Lower leg skin (tissue), 3 donors: ENCODE data around the gene OGDH.

ENCODE experiments used
- CTCF ChIP-seq, 3 donors: fragments of 450-650 bp; IDR thresholded peaks; one replicate each; pipeline ENCODE4 v1.5.1; 2016; ENCODE audit warnings: antibody characterized with exemption in 3 of 3, mild to moderate bottlenecking in 3 of 3, moderate library complexity in 2 of 3
- POLR2A ChIP-seq, 2 donors: fragments of 450-650 bp; IDR thresholded peaks; one replicate each; pipeline ENCODE4 v1.6.1; 2016 to 2017; ENCODE audit warnings: antibody characterized with exemption in 2 of 2, mild to moderate bottlenecking in 1 of 2, moderate library complexity in 1 of 2

- no peak for TF ChIP-seq CTCF (IDR thresholded peaks at IDR 0.05)
- TF ChIP-seq POLR2A (IDR thresholded peaks at IDR 0.05), result no peak
These were observed 23.5 kb downstream of the OGDH start for GRCh38 chr7:44629829-44630522.
